Heart left ventricle (tissue), 13 donors: ENCODE data around the gene ZFP92.

Source experiments
- CTCF ChIP-seq, 12 donors: fragments of 200-600 bp; sonication (generic) in 4 of 12; IDR thresholded peaks; one replicate each; pipeline versions ENCODE4 v1.5.0 to v1.8.0; 2018 to 2022; ENCODE audit warnings: antibody characterized with exemption in 12 of 12, mild to moderate bottlenecking in 5 of 12
- POLR2A ChIP-seq, 2 donors: fragments of 450-650 bp; IDR thresholded peaks; one replicate each; pipeline ENCODE4 v1.6.1; 2017; ENCODE audit warnings: antibody characterized with exemption in 2 of 2, mild to moderate bottlenecking in 2 of 2, moderate library complexity in 2 of 2
- donor health status: ischemic (EF 13 %, LVEDD 7.1; RV severe dilation, severe dysfunction).
- donor health status: DM: no; HTN: yes; CAD: no.
- donor health status: DM: no; HTN: no; CAD: no.
- donor health status: ischemic (EF 25% LVEDD 6.9; RV normal size, moderate dysfunction).
- donor health status: ischemic (EF 25% LVEDD 5.7; RV mildly dilated, moderate dysfunction).
- donor health status: ischemic (EF 35%, LVEDD 5.7; RV mildly dilated, moderate dysfunction).
- donor health status: nonischemic (EF 11% LVEDD 7.7; RV severe dilation, severe dysfunction).
- donor health status: DM: yes; HTN: yes; CAD: no.
- donor health status: PGD.
- donor health status: ischemic (EF 29% LVEDD 5.4; RV normal size, mild dysfunction).
- donor health status: nonischemic (EF 23%, LVEDD 6.1; RV moderate dilation, normal function).

- TF ChIP-seq CTCF (IDR thresholded peaks at IDR 0.05) (no peak), POLR2A (IDR thresholded peaks at IDR 0.05) (no peak)
These were observed 23.1 kb upstream of the ZFP92 start for GRCh38 chrX:153387987-153388721.
